ENCODE results near the gene KCTD3. TPM values are rescaled to one million over a fixed set of nuclear protein-coding genes. Genes with fewer than 3 reads are reported as not detected.

KCTD3 gene
- total and polyA plus RNA-seq, 2 of the 13 experiments (the other 11 are each of a cell fraction or from before 2014, with no cell fraction given) = 49.8 to 68.1 TPM

DNA sequence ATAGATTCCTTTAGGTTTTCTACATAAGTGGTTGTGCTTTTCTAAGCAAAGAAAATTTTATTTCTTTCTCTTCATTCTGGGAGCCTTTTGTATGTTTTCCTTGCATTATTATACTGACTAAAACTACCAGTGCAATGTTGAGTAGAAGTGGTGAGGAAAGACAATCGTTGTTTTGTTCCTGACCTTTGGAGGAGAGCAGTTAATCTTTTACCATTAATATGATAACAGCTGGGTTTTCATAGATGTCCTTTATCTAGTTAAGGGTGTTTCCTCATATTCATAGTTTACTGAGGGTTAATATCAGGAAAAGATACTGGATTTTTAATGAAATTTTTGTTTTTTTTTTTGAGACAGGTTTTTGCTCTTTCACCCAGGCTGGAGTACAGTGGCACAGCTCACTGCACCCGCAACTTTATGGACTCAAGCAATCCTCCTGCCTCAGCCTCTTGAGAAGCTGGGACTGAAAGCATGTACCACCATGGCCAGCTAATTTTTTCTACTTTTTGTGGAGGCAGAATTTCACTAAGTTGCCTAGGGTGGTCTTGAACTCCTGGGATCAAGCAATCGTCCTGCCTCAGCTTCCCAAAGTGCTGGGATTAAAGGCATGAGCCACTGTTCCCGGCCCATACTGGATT lies 9.0 kb upstream of the KCTD3 start (continued):
- TF ChIP-seq HNF1A (IDR thresholded peaks at IDR 0.05; ENCODE audit: low read depth) (peak; percentile 75), HNF1A (CRISPR knock-in tag; IDR thresholded peaks at IDR 0.05; ENCODE audit: borderline replicate concordance) (peak; percentile 78; the same call in 1 of the 2 replicates), NR2F6 (IDR thresholded peaks at IDR 0.05) (peak; percentile 59), NR2F6 (CRISPR knock-in tag; IDR thresholded peaks at IDR 0.05) (0 out of 2 replicates have a peak, but pooled peaks have one; percentile 34), PHF21A (CRISPR knock-in tag; IDR thresholded peaks at IDR 0.05) (no peak), NR3C1 (CRISPR knock-in tag; IDR thresholded peaks at IDR 0.05) (no peak), ELF1 (CRISPR knock-in tag; IDR thresholded peaks at IDR 0.05) (no peak), ZNF883 (CRISPR knock-in tag; IDR thresholded peaks at IDR 0.05; ENCODE audit: not compliant biosample characterization) (no peak), MXD1 (CRISPR knock-in tag; IDR thresholded peaks at IDR 0.05) (no peak), IKZF4 (CRISPR knock-in tag; IDR thresholded peaks at IDR 0.05; ENCODE audit: borderline replicate concordance, low read depth, not compliant biosample characterization) (no peak), PHF20 (CRISPR knock-in tag; IDR thresholded peaks at IDR 0.05) (no peak), FOXJ3 (CRISPR knock-in tag; IDR thresholded peaks at IDR 0.05; ENCODE audit: borderline replicate concordance) (no peak), ASH2L (IDR thresholded peaks at IDR 0.05; ENCODE audit: insufficient read length, low read depth, low read length) (peak; percentile 29), ZNF513 (CRISPR knock-in tag; conservative IDR thresholded peaks at IDR 0.05) (no peak)
- TF ChIP-seq, protein P1, sequence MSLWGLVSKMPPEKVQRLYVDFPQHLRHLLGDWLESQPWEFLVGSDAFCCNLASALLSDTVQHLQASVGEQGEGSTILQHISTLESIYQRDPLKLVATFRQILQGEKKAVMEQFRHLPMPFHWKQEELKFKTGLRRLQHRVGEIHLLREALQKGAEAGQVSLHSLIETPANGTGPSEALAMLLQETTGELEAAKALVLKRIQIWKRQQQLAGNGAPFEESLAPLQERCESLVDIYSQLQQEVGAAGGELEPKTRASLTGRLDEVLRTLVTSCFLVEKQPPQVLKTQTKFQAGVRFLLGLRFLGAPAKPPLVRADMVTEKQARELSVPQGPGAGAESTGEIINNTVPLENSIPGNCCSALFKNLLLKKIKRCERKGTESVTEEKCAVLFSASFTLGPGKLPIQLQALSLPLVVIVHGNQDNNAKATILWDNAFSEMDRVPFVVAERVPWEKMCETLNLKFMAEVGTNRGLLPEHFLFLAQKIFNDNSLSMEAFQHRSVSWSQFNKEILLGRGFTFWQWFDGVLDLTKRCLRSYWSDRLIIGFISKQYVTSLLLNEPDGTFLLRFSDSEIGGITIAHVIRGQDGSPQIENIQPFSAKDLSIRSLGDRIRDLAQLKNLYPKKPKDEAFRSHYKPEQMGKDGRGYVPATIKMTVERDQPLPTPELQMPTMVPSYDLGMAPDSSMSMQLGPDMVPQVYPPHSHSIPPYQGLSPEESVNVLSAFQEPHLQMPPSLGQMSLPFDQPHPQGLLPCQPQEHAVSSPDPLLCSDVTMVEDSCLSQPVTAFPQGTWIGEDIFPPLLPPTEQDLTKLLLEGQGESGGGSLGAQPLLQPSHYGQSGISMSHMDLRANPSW (CRISPR knock-in tag; IDR thresholded peaks at IDR 0.05; ENCODE audit: borderline replicate concordance) = no peak

Measured in HepG2 (cell line).